BJ (cell line): ENCODE measurements around the gene CYP1A1. TPM values are rescaled to one million over a fixed set of nuclear protein-coding genes. Genes with fewer than 3 reads are reported as not detected.

ENCODE experiments used
- CTCF ChIA-PET: fragments of 350-600 bp; formaldehyde crosslinking; extraction: SDS; loops from one replicate; lab custom pipeline; 2021; ENCODE audit warnings: antibody characterized with exemption, inconsistent platforms; lab: Yijun Ruan, JAX
- POLR2A ChIA-PET: fragments of 300-600 bp; sonication (Branson Sonifier 250); formaldehyde crosslinking; extraction: SDS; loops from one replicate; lab custom pipeline; 2021; ENCODE audit warnings: antibody characterized with exemption; lab: Charles Lee
- DNase-seq: peaks from one replicate; pipeline ENCODE4 v3.0.0-alpha.2; 2011; ENCODE audit warnings: low read depth
- H3K27me3 ChIP-seq: 2 replicates; pipeline ENCODE4 v1.6.0; 2011; ENCODE audit warnings: low read length; ENCODE audit not compliant: control insufficient read depth, insufficient read depth
- H3K36me3 ChIP-seq: 2 replicates; pipeline ENCODE4 v1.5.1; 2011; ENCODE audit warnings: low read length; ENCODE audit not compliant: control insufficient read depth, insufficient read depth
- H3K4me3 ChIP-seq: 2 replicates; pipeline ENCODE4 v1.5.1; 2011; ENCODE audit warnings: low read depth, mild to moderate bottlenecking, control low read depth, low read length
- CTCF ChIP-seq: IDR thresholded peaks from 2 replicates; pipeline ENCODE4 v1.5.1; 2011; ENCODE audit warnings: low read depth, mild to moderate bottlenecking, control low read depth, inconsistent platforms, low read length, moderate library complexity; ENCODE audit not compliant: insufficient read depth
- polyA plus RNA-seq: library from polyadenylated mRNA; depleted of rRNA; stranded (reverse); fragments of >200 nt; gene quantifications from 2 replicates; pipeline ENCODE4 v1.2.3, GENCODE V29; 2011

The CYP1A1 gene
- polyA plus RNA-seq, 1 experiment = not detected

DNA sequence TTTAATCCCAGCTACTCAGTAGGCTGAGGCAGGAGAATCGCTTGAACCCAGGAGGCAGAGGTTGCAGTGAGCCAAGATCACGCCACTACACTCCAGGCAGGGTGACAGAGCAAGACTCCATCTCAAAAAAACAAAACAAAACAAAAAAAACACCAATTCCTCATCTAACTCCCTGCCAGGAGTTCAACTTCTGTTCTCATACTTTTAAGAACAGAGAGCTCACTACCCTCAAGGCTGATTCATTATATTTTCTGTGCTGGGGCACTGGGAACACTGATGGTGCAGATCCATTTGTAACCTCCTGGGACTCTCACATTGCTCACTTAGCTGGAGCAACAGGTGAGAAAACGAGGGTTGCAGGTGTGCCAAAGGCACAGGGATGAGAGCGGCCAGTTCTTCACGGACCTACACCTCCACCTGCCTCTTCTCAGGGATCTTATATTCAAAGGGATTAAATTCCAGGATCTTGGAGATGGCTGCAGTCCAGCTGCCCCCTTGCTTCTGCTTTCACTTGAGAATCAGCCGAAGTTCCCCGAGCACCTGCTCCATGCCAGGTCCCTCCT is 44.2 kb upstream of the CYP1A1 start:
- no peaks in the 10 kb centered on the region for H3K36me3 ChIP-seq
- ChIA-PET CTCF (interaction anchor here (0.6 to 26.9 kb wide), 47 partner anchors 10 to 797 kb away, joined by 3 to 563 read pairs (median 5); partner anchors contain the start of genes CLK3, COX5A, CSK and CYP11A1), POLR2A (no interaction called here)
- H3K4me3 ChIP-seq = no peak overlapping the region
- TF ChIP-seq CTCF = no peak
- peaks cover 3% of the 10 kb centered on the region for H3K27me3 ChIP-seq
- DNase-seq = no peak

DNA sequence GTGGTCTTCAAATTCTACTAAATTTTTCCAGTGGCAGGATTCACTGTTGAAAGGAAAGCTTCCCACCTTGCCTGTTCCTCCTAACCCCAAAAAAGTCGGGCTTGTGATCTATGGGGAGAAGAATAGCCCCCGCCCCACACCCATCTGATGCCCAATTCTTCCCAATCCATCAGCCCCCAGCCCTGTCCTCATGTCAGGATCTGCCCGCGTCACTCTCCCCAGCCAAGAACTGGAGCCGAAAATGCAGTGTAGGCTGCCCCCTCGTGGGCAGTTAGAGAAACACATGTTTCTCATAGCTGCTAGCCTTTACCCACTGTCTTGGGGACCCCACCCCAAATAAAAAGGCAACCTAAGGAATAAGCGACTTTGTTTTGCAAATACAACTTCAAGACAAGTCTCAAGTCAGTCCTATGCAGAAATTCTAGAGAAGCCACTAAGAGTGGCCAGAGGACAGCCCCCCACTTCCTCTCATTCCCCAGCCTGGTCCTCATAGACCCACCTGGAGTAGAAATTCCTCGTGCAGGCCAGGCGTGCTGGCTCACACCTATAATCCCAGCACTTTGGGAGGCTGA is 43.5 kb upstream of the CYP1A1 start:
- no peak overlapping the region for H3K4me3 ChIP-seq
- ChIA-PET POLR2A (no interaction called here), CTCF (interaction anchor here (0.6 to 26.9 kb wide), 48 partner anchors 9 to 553 kb away, joined by 3 to 563 read pairs (median 4); partner anchors contain the start of genes CLK3, COX5A, CSK and CYP11A1)
- H3K36me3 ChIP-seq = no peaks in the 10 kb centered on the region
- H3K27me3 ChIP-seq = peaks cover 3% of the 10 kb centered on the region
- peak; percentile 77 for TF ChIP-seq CTCF
- DNase-seq = no peak

DNA sequence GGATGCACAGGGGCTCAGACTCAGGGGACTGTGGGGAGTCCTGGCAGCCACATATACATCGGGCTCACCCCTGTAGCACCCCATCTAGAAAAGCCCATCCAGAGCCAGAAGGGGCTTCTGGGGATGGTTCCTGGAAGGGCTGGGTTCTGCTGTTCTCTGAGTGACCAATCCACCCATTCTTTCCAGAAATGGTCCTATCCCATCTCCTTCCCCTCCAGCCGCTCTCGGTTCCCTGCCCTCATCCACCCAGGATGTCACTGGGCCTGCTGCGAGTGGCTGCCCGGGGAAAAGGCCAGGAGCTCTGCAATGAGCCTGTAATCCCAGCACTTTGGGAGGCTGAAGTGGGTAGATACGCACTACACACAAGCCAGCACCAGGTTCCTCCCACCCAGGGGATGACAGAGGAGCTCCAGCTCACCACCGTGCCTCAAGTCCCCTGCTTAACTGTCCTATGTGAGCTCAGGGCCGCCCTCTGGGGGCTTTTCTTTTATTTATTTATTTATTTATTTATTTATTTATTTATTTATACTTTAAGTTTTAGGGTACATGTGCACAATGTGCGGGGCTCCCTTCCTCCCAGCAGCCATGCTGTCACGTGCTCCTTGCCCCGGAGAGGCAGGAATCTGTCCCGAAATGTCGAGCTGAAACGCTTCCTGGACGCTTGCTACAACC is 42.9 kb upstream of the CYP1A1 start:
- CTCF ChIA-PET = interaction anchor here (0.6 to 26.9 kb wide), 41 partner anchors 9 to 554 kb away, joined by 3 to 563 read pairs (median 5); partner anchors contain the start of genes CLK3, COX5A, CSK and CYP11A1
- H3K27me3 ChIP-seq = peaks cover 5% of the 10 kb centered on the region
- POLR2A ChIA-PET = no interaction called here
- TF ChIP-seq CTCF = no peak
- DNase-seq = no peak
- no peaks in the 10 kb centered on the region for H3K36me3 ChIP-seq
- H3K4me3 ChIP-seq = no peak overlapping the region

- ChIA-PET CTCF (interaction anchor here (0.8 to 26.9 kb wide), 22 partner anchors 8 to 394 kb away, joined by 3 to 563 read pairs (median 10); partner anchors contain the start of genes CLK3, CSK, CYP1A1 and CYP1A2), POLR2A (no interaction called here)
- Histone ChIP-seq H3K4me3 (no peak overlapping the region), H3K27me3 (peaks cover 7% of the 10 kb centered on the region), H3K36me3 (no peaks in the 10 kb centered on the region)
- DNase-seq = no peak
- TF ChIP-seq CTCF = no peak
Observed at GRCh38 chr15:74767167-74768098, 42.1 kb upstream of the CYP1A1 start.
